Measurements from ENCODE around the gene DLGAP1. TPM values are rescaled to one million over a fixed set of nuclear protein-coding genes. Genes with fewer than 3 reads are reported as not detected.

The DLGAP1 gene
- total RNA-seq, 1 donor from 2014 or later: 18.5 TPM

GRCh38 chr18:3982541-3982940, 472.6 kb downstream of the DLGAP1 start:
- no peaks in the 10 kb centered on the region for H3K79me2 ChIP-seq (ENCODE audit: low read depth)
- no peak overlapping the region for H3K4me3 ChIP-seq
- Mint-ChIP-seq H3K36me3 (peaks cover 3% of the 10 kb centered on the region), H3K27ac (no peak overlapping the region), H3K9me3 (peaks cover 9% of the 10 kb centered on the region), H3K27me3 (ENCODE audit: insufficient read depth, low read depth) (no peaks in the 10 kb centered on the region), H3K4me3 (no peak overlapping the region), H3K4me1 (peaks cover 4% of the 10 kb centered on the region)
- DNase-seq (ENCODE audit: low spot score): no peak
- H3K9ac ChIP-seq: no peak overlapping the region
- no peaks in the 10 kb centered on the region for H3K27me3 ChIP-seq
- peaks cover 37% of the 10 kb centered on the region for H3K4me1 ChIP-seq
- no peak overlapping the region for H3K27ac ChIP-seq
- H4K20me1 ChIP-seq (ENCODE audit: low read depth): no peaks in the 10 kb centered on the region
- H3K9me3 ChIP-seq (ENCODE audit: low read depth): no peaks in the 10 kb centered on the region
- no peak overlapping the region for H3K4me2 ChIP-seq
- TF ChIP-seq CTCF (IDR thresholded peaks at IDR 0.05) (no peak), EZH2phosphoT487 (IDR thresholded peaks at IDR 0.05) (no peak), EZH2 (IDR thresholded peaks at IDR 0.05) (no peak)
- H3F3A ChIP-seq (ENCODE audit: low read depth): peaks cover 18% of the 10 kb centered on the region
- no peak overlapping the region for H2AFZ ChIP-seq (replicated peaks)
- no peaks in the 10 kb centered on the region for H3K36me3 ChIP-seq

GRCh38 chr18:3979024-3979423, 476.1 kb downstream of the DLGAP1 start:
- peaks cover 3% of the 10 kb centered on the region for H3K36me3 Mint-ChIP-seq
- H3K9ac ChIP-seq: no peak overlapping the region
- H3K4me2 ChIP-seq: no peak overlapping the region
- no peaks in the 10 kb centered on the region for H3K27me3 Mint-ChIP-seq (ENCODE audit: insufficient read depth, low read depth)
- no peak for DNase-seq (ENCODE audit: low spot score)
- H3K27me3 ChIP-seq: no peaks in the 10 kb centered on the region
- H3K9me3 ChIP-seq (ENCODE audit: low read depth): no peaks in the 10 kb centered on the region
- no peaks in the 10 kb centered on the region for H4K20me1 ChIP-seq (ENCODE audit: low read depth)
- no peak for TF ChIP-seq CTCF (IDR thresholded peaks at IDR 0.05)
- no peak for TF ChIP-seq EZH2 (IDR thresholded peaks at IDR 0.05)
- no peak for TF ChIP-seq EZH2phosphoT487 (IDR thresholded peaks at IDR 0.05)
- peaks cover 21% of the 10 kb centered on the region for H3K4me1 ChIP-seq
- no peak overlapping the region for H3K4me3 Mint-ChIP-seq
- H2AFZ ChIP-seq (replicated peaks): no peak overlapping the region
- no peak overlapping the region for H3K27ac ChIP-seq
- no peaks in the 10 kb centered on the region for H3K36me3 ChIP-seq
- no peak overlapping the region for H3K4me3 ChIP-seq
- H3F3A ChIP-seq (ENCODE audit: low read depth): peaks cover 9% of the 10 kb centered on the region
- no peaks in the 10 kb centered on the region for H3K79me2 ChIP-seq (ENCODE audit: low read depth)
- peaks cover 4% of the 10 kb centered on the region for H3K4me1 Mint-ChIP-seq
- H3K27ac Mint-ChIP-seq: no peak overlapping the region
- H3K9me3 Mint-ChIP-seq: peaks cover 9% of the 10 kb centered on the region

- Mint-ChIP-seq H3K4me3 (no peak overlapping the region), H3K4me1 (peaks cover 2% of the 10 kb centered on the region), H3K9me3 (peaks cover 1% of the 10 kb centered on the region), H3K36me3 (no peaks in the 10 kb centered on the region), H3K27me3 (ENCODE audit: insufficient read depth, low read depth) (no peaks in the 10 kb centered on the region), H3K27ac (no peak overlapping the region)
- no peak overlapping the region for H3K9ac ChIP-seq
- TF ChIP-seq EZH2 (IDR thresholded peaks at IDR 0.05) (no peak), CTCF (IDR thresholded peaks at IDR 0.05) (no peak), EZH2phosphoT487 (IDR thresholded peaks at IDR 0.05) (no peak)
- no peaks in the 10 kb centered on the region for H3K79me2 ChIP-seq (ENCODE audit: low read depth)
- DNase-seq (ENCODE audit: low spot score): no peak
- no peak overlapping the region for H3K4me2 ChIP-seq
- H3K4me1 ChIP-seq: peaks cover 42% of the 10 kb centered on the region
- no peaks in the 10 kb centered on the region for H4K20me1 ChIP-seq (ENCODE audit: low read depth)
- H3F3A ChIP-seq (ENCODE audit: low read depth): peaks cover 26% of the 10 kb centered on the region
- peak overlapping the region; percentile 64 for H3K27ac ChIP-seq
- no peak overlapping the region for H2AFZ ChIP-seq (replicated peaks)
- H3K4me3 ChIP-seq: no peak overlapping the region
- no peaks in the 10 kb centered on the region for H3K27me3 ChIP-seq
- no peaks in the 10 kb centered on the region for H3K36me3 ChIP-seq
- H3K9me3 ChIP-seq (ENCODE audit: low read depth): no peaks in the 10 kb centered on the region
Measured at GRCh38 chr18:3973191-3973850, 481.8 kb downstream of the DLGAP1 start.
